ENCODE measurements around the gene AVPI1. TPM values are rescaled to one million over a fixed set of nuclear protein-coding genes. Genes with fewer than 3 reads are reported as not detected.
"Not testable (repeated sequence)": the region's sequence is repeated elsewhere in the genome, so short reads cannot be mapped to it uniquely, and the experiment has no call there.

The AVPI1 gene
- total RNA-seq, 1 donor from 2014 or later = 5.6 TPM

GRCh38 chr10:97640174-97640867 lies 46.7 kb downstream of the AVPI1 start, which contains the start of gene PI4K2A:
PI4K2A (plus strand) TSS chr10:97640671; CDS start chr10:97640743, 72 bp downstream.
- peak; percentile 100 for DNase-seq

GRCh38 chr10:97639090-97639489 lies 48.0 kb downstream of the AVPI1 start:
- not testable (repeated sequence) for DNase-seq

- no peak for DNase-seq
Measured at GRCh38 chr10:97635577-97635976, 51.5 kb downstream of the AVPI1 start.

- DNase-seq = peak; percentile 23
Measured at GRCh38 chr10:97633921-97634320, 53.1 kb downstream of the AVPI1 start.

GRCh38 chr10:97632949-97633884 lies 53.8 kb downstream of the AVPI1 start, which contains the start of gene MORN4:
MORN4 (minus strand) TSS chr10:97633500; CDS start chr10:97619653, 13,847 bp downstream.
- DNase-seq = peak; percentile 95

- DNase-seq = no peak
Measured at GRCh38 chr10:97631098-97631497, 55.9 kb downstream of the AVPI1 start.

GRCh38 chr10:97629289-97629688 lies 57.8 kb downstream of the AVPI1 start:
- no peak for DNase-seq

- DNase-seq = no peak
Measured at GRCh38 chr10:97628228-97628627, 58.8 kb downstream of the AVPI1 start.

GRCh38 chr10:97627731-97628130 lies 59.3 kb downstream of the AVPI1 start:
- DNase-seq = no peak

Other genes starting within 250 kb of the AVPI1 start
- gene EXOSC1, start 241.2 kb downstream of the AVPI1 start, total RNA-seq = 29.4 and 35.7 TPM in 2 replicates
- gene ZDHHC16, start 241.1 kb downstream of the AVPI1 start, total RNA-seq = 38.7 and 39.8 TPM in 2 replicates
- gene MMS19, start 188.8 kb downstream of the AVPI1 start, total RNA-seq = 95.5 and 102 TPM in 2 replicates
- gene UBTD1, start 188.3 kb downstream of the AVPI1 start, total RNA-seq = 63.4 and 78.1 TPM in 2 replicates
- 0.34 and 1.1 TPM in 2 replicates for gene ANKRD2, start 114.5 kb downstream of the AVPI1 start, total RNA-seq
- gene HOGA1, start 102.9 kb downstream of the AVPI1 start, total RNA-seq = 0.85 and 0.88 TPM in 2 replicates
- 0.09 and 0.34 TPM in 2 replicates for gene C10orf62, start 97.5 kb downstream of the AVPI1 start, total RNA-seq
- gene MORN4, start 53.7 kb downstream of the AVPI1 start, total RNA-seq = 0.98 and 3.6 TPM in 2 replicates
- gene PI4K2A, start 46.6 kb downstream of the AVPI1 start, total RNA-seq = 16.7 and 19.7 TPM in 2 replicates
- 18.2 and 24.4 TPM in 2 replicates for gene MARVELD1, start 26.5 kb upstream of the AVPI1 start, total RNA-seq
- 19.6 and 20.6 TPM in 2 replicates for gene ZFYVE27, start 49.9 kb upstream of the AVPI1 start, total RNA-seq
- gene SFRP5, start 84.8 kb upstream of the AVPI1 start, total RNA-seq = not detected in 2 replicates
- under 0.01 and 0.05 TPM in 2 replicates for gene GOLGA7B, start 162.6 kb upstream of the AVPI1 start, total RNA-seq

Measured in dermis blood vessel endothelial cell (primary cell).